Left forelimb (tissue), 1 donor: ENCODE measurements around the gene LEKR1.
"Not testable (repeated sequence)": the region's sequence is repeated elsewhere in the genome, so short reads cannot be mapped to it uniquely, and the experiment has no call there.

ENCODE experiments used
- DNase-seq: peaks from one replicate; pipeline ENCODE4 v3.0.0-alpha.2; 2018; ENCODE audit warnings: low spot score

Gene LEKR1

GRCh38 chr3:156838035-156838434 lies 11.9 kb downstream of the LEKR1 start:
- DNase-seq, result no peak

DNA sequence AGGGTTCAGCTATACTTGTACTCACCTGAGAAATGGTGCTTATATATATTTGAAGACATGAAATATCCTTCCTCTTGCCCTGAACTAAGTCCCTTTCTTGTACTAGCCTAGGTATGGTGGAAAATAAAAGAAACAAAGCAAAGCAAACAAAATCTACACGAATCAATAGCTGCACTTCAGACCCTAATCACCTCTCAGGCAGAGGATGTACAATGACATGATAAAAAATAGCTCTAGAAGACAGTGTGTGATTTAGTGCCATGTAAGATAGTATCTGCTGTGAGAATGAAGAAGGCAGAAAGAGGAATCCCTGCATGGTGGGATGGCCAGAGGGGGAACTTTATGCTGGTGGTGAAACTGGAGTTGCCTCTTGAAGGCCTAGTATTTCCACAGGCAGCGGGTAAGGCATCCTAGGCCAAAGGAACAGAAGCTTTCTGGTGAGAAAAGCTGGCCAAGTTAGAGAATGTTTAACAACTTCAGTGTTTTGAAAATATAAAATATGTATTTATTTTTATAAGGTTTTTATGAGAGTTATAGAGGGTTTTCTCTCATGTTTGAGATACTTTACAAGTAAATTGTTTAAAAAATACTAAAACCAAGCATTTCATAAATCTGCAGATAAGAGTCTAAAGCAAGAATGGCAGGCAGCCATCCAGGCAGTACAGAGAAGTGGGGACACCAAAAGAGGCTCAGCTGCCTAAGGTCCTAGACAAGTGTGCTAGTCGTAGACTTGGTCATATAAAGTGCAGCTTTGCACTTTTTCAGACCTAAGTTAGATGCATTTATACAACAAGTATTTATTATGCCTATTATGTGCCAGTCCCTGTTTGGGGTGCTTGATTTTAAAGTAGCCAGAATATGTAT lies 14.9 kb downstream of the LEKR1 start:
- no peak for DNase-seq

DNA sequence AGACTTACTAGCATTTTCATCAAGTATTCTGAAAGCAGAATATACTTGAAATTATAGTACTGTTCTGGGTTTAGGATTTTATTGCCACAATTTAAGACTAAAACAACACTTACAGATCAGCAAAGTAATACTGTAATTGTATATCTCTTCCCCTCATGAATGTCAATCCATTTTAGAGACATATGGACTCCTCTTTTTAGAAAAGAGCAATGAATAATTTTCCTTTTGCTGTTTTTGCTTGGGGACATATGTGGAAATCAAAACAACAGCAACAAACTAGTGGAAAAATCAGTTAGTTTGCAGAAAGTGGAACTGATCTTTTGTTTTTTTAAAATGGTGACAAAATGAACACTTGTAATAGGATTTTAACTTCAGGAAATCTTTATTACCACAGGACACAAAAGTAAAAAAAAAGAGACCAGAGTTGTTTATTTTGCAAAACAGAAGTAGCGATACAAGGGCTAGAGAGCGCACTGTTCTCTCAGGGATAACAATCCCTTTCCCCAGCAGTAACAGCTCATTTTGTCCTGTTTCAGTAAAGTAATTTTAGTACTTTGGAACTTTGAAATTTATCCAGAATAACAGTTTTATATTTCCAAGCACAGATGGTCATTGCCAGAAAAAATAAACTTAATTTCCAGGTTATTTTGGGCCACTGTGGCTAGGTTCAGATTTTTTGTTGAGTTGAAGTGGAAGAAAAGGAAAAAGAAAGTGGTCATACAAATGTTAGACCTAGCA lies 17.1 kb downstream of the LEKR1 start:
- DNase-seq, result no peak

DNA sequence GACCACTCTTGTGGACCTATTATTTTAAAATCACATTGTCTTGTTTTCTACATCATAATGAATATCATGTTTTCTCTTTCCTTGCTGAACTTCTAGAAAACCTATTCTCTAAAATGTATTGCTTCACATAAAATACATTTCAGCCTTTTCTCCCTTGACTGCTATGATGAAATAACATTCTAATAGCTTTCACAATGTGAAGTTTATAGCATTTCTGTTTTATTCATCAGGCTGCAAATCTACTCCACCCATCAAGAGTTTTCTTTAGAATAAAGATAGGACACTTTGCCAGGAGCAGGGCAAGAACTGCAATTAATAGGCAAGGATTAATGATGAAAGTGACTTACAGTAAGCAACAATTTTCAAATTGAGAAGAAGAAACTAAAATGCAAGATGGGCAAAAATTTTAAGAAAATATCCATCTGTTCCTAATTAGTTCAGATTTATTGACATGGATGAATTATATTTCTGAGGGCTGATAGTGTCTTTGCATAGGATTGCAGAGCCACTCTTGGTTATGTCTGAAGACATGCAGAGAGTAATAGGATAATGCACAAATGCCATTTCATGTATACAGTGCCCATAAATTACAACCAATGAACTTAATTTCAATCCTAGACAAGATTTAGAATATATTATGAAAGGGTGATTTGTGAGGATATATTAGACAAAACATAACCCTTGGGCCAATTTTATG lies 21.7 kb downstream of the LEKR1 start:
- no peak for DNase-seq

DNA sequence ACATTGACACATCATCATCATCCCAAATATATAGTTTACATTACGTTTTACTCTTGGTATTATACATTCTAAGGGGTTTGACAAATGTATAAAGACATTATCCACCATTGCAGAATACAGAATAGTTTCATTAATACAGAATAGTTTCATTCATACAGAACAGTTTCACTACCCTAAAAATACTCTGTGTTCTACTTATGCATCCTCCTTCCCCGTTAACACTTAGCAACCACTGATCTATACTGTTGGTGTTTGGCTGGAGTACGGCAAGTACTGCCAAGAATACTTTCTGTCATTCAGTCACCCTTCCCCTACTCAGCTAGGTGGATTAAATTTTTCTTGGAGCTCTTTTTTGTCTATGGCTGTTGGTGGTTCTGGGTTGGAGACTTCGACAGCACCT lies 33.4 kb downstream of the LEKR1 start:
- no peak for DNase-seq

- DNase-seq, result no peak
Measured at GRCh38 chr3:156860873-156861272, 34.7 kb downstream of the LEKR1 start.

DNA sequence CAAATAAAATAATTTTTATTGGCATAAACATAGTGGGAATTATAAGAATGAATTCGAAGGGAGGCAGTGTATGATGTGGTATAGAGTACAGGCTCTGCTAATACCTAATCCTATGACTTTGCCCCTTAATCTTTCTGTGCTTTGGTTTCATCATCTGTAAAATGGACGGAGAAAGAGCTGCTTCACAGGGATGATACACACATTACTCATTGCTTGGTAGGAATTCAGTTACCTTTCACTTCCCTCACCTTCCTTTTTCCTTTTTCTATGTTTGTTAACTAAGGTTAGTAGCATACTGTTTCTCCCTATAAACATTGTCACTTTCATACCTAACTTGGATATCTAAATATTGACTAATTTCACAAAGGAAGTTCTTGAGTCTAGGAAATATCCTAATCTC lies 36.2 kb downstream of the LEKR1 start:
- no peak for DNase-seq

- no peak for DNase-seq
Measured at GRCh38 chr3:156865732-156866131, 39.6 kb downstream of the LEKR1 start.

DNA sequence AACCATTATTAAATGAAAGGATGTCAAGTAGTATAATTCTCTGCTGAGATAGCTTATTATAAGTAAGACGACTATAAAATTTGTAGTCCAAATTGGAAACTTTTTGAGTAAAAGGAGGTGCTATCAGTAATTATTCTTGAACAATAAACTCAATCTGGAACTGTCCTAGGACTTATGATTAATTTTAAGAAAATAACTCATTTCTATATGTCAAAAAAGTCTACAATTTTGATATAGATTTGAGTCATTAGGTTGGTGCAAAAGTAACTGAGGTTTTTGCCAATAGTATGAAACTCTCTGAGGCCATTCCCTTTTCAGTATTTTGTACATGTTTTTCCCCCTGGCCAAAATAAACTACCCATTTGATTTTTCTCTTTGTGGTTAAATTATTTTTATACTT lies 41.0 kb downstream of the LEKR1 start:
- no peak for DNase-seq

DNA sequence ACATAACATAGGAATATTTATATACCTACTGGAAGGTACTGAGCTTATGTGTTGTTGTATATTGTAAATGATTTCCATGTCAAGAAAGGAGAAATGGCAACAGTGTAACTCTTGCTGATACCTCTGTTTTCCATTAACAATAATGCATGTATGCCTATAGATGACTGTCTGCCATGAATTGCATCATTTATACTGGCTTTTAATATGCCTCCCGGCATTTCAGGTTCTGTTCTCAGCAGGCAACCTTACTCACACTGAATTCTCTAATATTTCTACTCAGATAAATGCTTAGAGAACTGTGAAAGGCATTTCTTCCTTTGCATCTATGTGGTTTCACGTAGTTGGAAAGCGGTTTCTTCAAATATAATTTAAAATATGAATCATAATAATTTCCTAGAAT lies 41.8 kb downstream of the LEKR1 start:
- DNase-seq, result no peak

DNA sequence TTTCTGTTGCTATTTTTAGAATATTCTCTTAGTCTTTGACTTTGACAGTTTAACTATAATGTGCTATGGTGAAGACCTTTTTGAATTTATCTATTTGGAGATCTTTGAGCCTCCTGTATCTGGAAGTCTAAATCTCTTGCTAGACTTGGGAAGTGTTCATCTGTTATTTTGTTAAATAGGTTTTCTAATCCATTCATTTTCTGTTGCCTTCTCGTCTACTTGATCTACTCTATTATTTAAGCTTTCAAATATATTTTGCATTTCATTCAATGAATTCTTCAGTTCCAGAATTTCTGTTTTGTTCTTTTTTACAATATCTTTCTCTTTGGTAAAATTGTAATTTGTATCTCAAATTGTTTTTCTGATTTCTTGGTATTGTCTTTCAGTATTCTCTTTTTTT lies 47.8 kb downstream of the LEKR1 start:
- no peak for DNase-seq

DNA sequence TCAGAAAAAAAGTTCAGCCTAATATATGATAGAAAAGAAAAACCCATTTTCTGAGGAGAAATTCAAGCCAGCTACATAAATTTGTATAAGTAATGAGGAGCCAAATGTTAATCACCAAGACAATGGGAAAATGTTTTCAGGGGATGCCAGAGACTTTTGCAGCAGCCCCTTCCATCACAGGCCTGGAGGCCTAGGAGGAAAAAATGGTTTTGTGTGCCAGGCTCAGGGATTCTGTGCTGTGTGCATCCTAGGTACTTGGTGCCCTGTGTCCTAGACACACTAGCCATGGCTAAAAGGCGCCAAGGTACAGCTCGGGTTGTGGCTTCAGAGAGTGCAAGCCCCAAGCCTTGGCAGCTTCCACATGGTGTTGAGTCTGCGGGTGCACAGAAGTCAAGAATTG lies 53.3 kb downstream of the LEKR1 start:
- not testable (repeated sequence) for DNase-seq

DNA sequence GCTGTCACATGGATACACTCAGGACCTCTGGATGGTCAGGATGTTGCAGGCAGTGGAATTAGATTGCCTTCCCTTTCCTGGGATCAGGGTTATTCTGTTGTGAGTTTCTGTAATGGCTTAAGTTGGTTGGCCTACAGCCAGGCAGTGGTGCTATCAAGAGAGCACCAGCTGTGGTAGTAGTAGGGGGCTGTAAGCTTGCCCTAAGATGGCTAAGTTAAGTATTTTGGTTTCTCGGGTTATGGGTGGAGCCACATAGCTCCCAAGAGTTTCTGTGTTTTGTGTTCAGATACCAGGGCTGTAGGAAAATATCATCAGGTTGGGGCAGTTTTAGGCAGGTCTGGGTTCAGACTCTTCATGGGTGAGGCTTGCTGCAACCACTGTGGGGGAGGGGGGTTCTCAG lies 59.6 kb downstream of the LEKR1 start:
- no peak for DNase-seq

- no peak for DNase-seq
Measured at GRCh38 chr3:156888176-156888575, 62.0 kb downstream of the LEKR1 start.

DNA sequence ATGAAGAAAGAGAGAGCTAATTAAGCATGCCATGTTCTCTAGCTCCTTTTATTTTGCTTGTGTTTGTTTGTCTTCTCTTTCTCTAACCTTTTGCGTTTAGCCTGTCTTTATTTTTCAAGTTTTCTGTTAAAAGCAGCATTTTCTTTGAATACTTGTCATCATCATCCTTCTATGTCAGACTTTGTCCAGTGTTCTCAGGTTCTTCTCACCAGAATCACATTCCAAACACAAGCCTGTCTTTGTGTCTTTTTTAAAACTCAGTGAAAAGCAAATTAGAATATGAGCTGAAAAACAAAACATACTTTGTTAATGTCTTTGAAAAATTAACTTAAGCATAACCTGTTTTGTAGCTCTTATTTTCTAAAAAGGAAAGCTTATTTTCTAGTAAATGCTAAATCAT lies 62.4 kb downstream of the LEKR1 start:
- no peak for DNase-seq

DNA sequence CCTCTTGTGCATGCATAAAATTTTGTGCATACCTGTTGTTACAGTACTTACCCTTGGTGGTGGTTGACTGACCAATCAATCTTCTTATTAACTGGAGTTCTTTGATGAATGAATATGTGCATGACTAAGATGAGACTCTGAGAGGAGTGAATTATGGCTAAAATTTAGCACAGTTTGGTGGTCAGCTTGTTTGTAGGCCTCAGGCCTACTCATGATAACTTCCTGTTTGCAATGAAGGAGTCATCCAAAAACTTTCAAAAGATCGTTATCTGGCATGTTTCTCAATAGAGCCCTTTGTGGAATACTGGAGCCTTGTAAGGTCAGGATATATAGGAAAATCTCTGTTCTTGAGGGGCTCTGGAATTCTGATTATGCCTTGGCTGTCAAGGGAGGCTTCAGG lies 66.5 kb downstream of the LEKR1 start:
- no peak for DNase-seq

DNA sequence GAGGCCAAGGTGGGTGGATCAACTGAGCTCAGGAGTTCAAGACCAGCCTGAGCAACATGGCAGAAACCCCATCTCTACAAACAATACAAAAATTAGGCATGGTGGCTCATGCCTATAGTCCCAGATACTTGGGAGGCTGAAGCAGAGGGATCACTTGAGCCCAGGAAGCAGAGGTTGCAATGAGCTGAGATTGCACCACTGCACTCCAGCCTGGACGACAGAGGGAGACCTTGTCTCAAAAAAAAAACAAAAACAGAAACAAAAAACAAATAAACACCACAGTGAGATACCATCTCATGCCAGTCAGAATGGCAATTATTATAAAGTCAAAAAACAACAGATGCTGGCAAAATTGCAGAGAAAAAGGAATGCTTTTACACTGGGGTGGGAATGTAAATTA lies 69.2 kb downstream of the LEKR1 start:
- not testable (repeated sequence) for DNase-seq

- not testable (repeated sequence) for DNase-seq
Measured at GRCh38 chr3:156897851-156898250, 71.7 kb downstream of the LEKR1 start.

DNA sequence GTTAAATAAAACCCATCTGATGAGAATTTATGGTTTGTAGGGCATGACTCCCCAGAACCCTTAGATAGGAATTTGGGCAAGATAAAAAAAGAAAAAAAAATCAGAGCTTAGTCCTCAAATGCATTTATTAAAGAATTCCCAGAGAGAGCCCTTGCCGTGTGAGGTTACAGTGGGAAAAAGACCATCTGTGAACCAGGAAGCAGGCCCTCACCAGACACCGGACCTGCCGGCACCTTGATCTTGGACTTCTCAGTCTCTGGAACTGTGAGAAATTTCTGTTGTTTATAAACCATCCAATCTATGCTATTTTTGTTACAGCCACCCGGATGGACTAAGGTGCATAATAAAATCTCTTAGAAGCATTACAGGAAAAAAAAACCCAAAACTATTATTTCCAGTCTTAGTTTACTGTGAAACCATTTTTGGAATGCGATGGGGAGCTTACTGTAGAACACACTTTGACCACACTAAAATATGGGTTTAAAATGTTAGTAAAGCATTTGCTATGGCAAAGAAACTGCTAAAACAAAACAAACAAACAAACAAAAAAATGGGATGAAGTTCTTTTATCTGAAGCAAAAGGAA lies 72.2 kb downstream of the LEKR1 start:
- DNase-seq, result no peak

DNA sequence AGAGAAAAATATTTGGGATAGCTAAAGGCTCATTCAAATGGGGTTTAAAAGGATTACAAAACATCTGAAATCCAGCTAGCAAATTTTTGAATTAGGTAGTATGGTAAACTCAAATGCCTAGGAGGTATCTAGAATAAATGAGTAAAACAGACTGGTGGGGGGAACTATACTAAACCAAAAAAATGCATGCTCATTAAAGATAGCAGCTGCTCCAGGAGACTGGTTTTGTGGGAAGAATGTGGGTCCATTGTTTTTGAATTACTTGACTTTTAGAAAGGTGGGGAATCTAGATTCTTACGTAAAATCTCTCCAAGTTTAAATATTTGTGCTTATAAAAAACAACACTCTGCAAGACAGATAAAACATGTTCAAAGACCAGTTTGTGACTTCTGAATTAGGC lies 73.8 kb downstream of the LEKR1 start:
- no peak for DNase-seq

- no peak for DNase-seq
Measured at GRCh38 chr3:156902916-156903315, 76.8 kb downstream of the LEKR1 start.

DNA sequence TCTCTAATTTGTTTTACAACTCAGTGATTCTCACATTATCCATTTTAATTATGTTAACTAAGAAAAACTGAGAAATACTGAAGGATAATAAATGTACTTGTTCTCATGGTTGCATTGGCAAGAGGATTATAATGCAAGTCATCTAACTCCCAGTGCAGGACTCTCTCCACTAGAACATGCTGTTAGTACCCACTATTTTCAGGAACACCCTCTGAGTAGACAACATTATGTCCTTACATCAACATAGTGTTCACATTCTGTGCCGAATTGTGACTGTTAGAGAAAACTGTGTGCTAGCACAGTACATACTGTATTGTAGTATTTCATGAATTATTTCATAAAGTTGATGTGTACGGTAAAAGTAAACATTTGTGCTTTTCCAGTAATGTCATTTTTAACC lies 80.1 kb downstream of the LEKR1 start:
- no peak for DNase-seq

DNA sequence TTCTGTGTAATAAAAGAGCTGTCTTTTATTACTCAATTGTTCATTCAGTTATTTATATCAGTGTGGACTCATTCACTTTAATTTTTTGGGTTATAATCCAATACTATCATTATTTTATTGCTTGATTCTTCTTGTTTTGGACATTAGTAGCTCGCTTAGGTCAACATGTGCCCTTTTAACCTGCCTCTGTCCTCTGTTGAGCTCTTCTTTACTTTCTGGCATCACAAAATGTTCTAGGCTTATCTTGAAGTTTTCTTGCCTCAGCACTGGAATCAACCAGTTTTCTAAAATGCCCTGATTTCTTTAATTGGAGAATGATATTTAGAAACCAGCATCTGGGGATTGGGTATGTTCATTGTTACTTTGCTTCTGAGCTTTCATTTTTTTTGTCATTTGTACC lies 82.2 kb downstream of the LEKR1 start:
- no peak for DNase-seq
